HG02981 (cell line): Measurements from ENCODE around the gene EXOSC5.
"Not testable (repeated sequence)": the region's sequence is repeated elsewhere in the genome, so short reads cannot be mapped to it uniquely, and the experiment has no call there.

ENCODE experiments used
- ATAC-seq: cut with Tn5 transposase; IDR thresholded peaks from one replicate; pipeline ENCODE4 v1.9.1; 2021; ENCODE audit warnings: mild to moderate bottlenecking, moderate library complexity; ENCODE audit not compliant: unreplicated experiment

Gene EXOSC5

GRCh38 chr19:41397086-41398049 is at the start of gene EXOSC5, which contains the start of gene BCKDHA:
Gene EXOSC5 (minus strand): TSS chr19:41397359. CDS start chr19:41397328, 31 bp downstream.
Gene BCKDHA (plus strand): TSS chr19:41397818. CDS start chr19:41397828, 10 bp downstream.
- ATAC-seq = peak; percentile 91

- no peak for ATAC-seq
Measured at GRCh38 chr19:41445575-41445974, 48.4 kb upstream of the EXOSC5 start.

- no peak for ATAC-seq
Measured at GRCh38 chr19:41443813-41444455, 46.8 kb upstream of the EXOSC5 start.

- no peak for ATAC-seq
Measured at GRCh38 chr19:41442473-41443355, 45.6 kb upstream of the EXOSC5 start, which contains the start of gene ERICH4. Gene ERICH4 (plus strand): TSS chr19:41443156. CDS start chr19:41443170, 14 bp downstream.

- ATAC-seq = no peak
Measured at GRCh38 chr19:41441321-41441945, 44.3 kb upstream of the EXOSC5 start.

GRCh38 chr19:41439441-41440222 is 42.5 kb upstream of the EXOSC5 start, which contains the start of gene DMAC2:
Gene DMAC2 (minus strand): TSS chr19:41439912. CDS start chr19:41439899, 13 bp downstream.
- peak; percentile 84 for ATAC-seq

GRCh38 chr19:41437944-41438574 is 40.9 kb upstream of the EXOSC5 start:
- no peak for ATAC-seq

GRCh38 chr19:41436674-41436951 is 39.5 kb upstream of the EXOSC5 start:
- no peak for ATAC-seq

GRCh38 chr19:41435936-41436673 is 38.9 kb upstream of the EXOSC5 start:
- no peak for ATAC-seq

GRCh38 chr19:41435376-41435775 is 38.2 kb upstream of the EXOSC5 start:
- ATAC-seq = not testable (repeated sequence)

- ATAC-seq = no peak
Measured at GRCh38 chr19:41434450-41434849, 37.3 kb upstream of the EXOSC5 start.

GRCh38 chr19:41433171-41433570 is 36.0 kb upstream of the EXOSC5 start:
- ATAC-seq = no peak

GRCh38 chr19:41431426-41432386 is 34.5 kb upstream of the EXOSC5 start:
- ATAC-seq = no peak

- no peak for ATAC-seq
Measured at GRCh38 chr19:41430922-41431321, 33.8 kb upstream of the EXOSC5 start.

GRCh38 chr19:41428481-41428859 is 31.3 kb upstream of the EXOSC5 start:
- ATAC-seq = no peak

- no peak for ATAC-seq
Measured at GRCh38 chr19:41427647-41428480, 30.7 kb upstream of the EXOSC5 start.
